ENCODE data around the gene DNAI7. TPM values are rescaled to one million over a fixed set of nuclear protein-coding genes. Genes with fewer than 3 reads are reported as not detected.
A peak's percentile ranks its signal among the peaks of the same experiment; 100 is the strongest.

Gene DNAI7
- total and polyA plus RNA-seq, 2 of the 13 experiments (the other 11 are each of a cell fraction or from before 2014, with no cell fraction given) = 0.04 to 0.25 TPM

DNA sequence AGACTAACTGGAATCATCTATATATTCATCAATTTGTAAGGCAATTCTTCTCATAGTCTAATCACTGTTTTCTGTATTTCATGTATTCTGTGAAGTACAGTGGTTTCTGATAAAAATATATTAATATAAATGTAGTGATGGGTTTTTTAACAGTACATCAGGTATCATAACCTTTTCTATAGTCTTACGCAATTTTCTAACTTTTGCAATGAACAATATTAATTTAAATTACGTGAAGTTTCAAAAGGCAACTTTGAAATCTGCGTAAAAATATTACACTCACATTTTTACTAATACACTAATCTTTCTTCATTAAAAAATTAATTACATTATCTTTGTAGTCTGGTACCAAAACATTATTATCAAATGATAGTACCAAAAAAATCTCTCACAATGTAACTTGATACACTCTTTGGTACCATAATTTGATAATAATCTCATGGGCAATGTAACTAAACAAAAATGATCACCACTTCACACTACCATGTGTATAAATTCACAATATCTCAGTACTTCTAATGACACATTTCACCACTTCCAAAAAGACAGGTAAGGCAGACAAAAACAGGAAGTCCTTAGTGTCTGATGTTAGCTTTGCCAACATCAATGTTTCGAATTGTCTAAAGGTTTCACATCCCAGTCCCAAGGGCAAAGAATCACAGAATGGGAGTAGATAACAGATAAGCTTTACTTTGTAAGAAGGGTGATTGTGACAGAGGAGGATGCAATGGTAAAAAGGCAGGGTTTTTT, 8.7 kb downstream of the DNAI7 start:
- DNase-seq (ENCODE audit: low spot score) = peak; percentile 43
- H3K27me3 ChIP-seq (ENCODE audit: control insufficient read depth in 1 of 2, insufficient read depth in 2 of 2, low read length in 2 of 2) = no peaks in the 10 kb centered on the region
- H3K9me3 ChIP-seq (ENCODE audit: low read length) = no peaks in the 10 kb centered on the region
- no peak for TF ChIP-seq MZF1 (CRISPR knock-in tag; IDR thresholded peaks at IDR 0.05; ENCODE audit: borderline replicate concordance)
- peak; percentile 45; the same call in 1 of the 2 replicates for TF ChIP-seq CEBPB (IDR thresholded peaks at IDR 0.05; ENCODE audit: borderline replicate concordance, low read depth, low read length)
- H3K79me2 ChIP-seq (ENCODE audit: insufficient read depth, low read length) = no peaks in the 10 kb centered on the region
- BruUV-seq (replicated peaks) = no TSS peak
- H3K36me3 ChIP-seq (replicated peaks in 1 of 2; ENCODE audit: control insufficient read depth in 1 of 2, insufficient read depth in 2 of 2, low read length in 2 of 2) = no peaks in the 10 kb centered on the region
- H3K27ac ChIP-seq (ENCODE audit: extremely low read length, insufficient read depth, low read length) = no peak overlapping the region
- CTCF ChIA-PET (ENCODE audit: low intra/inter-chr PET ratio, low total read pairs) = no interaction called here
- H3K4me2 ChIP-seq (ENCODE audit: low read depth, low read length) = peak overlapping the region; percentile 36; the same call in 1 of the 2 replicates
- H2AFZ ChIP-seq (ENCODE audit: low read length) = no peak overlapping the region
- POLR2A ChIA-PET = no interaction called here
- intact Hi-C loops (cut with micrococcal nuclease; ENCODE audit: unreplicated experiment) = no loop called here
- WGBS (ENCODE audit: low lambda C conversion rate) = 49% methylated on average over 4 of the region's 4 CpGs
- no peaks in the 10 kb centered on the region for H4K20me1 ChIP-seq (ENCODE audit: insufficient read depth, low read length)
- in situ Hi-C loops (cut with HindIII; ENCODE audit: extremely low pct_ligation_motif_present, low pct_unique_long_range_greater_than_20kb) = no loop called here
- FAIRE-seq = no peak
- no peak overlapping the region for H3K4me3 ChIP-seq (replicated peaks in 1 of 3; ENCODE audit: insufficient read depth in 1 of 3, low read depth in 2 of 3, low read length in 3 of 3)
- H3K9ac ChIP-seq (ENCODE audit: insufficient read depth, low read depth, low read length) = no peak overlapping the region
- H3K4me1 ChIP-seq (ENCODE audit: insufficient read depth, low read length) = peaks cover 9% of the 10 kb centered on the region
- ATAC-seq = no peak

DNA sequence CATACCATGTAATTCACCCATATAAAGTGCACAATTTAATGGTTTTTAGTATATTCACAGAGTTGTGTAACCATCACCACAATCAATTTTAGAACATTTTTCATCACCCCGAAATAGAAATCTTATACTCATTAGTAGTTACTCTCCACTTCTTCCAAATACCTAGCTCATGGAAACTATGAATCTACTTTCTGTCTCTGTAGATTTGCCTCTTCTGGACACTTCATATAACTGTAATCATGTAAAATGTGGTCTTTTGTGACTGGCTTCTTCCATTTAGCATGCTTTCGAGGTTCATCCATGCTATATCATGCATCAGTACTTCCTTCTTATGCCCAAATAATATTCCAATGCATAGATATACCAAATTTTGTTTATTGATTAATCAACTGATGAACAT, 10.8 kb downstream of the DNAI7 start:
- CTCF ChIA-PET (ENCODE audit: low intra/inter-chr PET ratio, low total read pairs) = no interaction called here
- Histone ChIP-seq H3K27me3 (ENCODE audit: control insufficient read depth in 1 of 2, insufficient read depth in 2 of 2, low read length in 2 of 2) (no peaks in the 10 kb centered on the region), H3K36me3 (replicated peaks in 1 of 2; ENCODE audit: control insufficient read depth in 1 of 2, insufficient read depth in 2 of 2, low read length in 2 of 2) (no peaks in the 10 kb centered on the region), H3K27ac (ENCODE audit: extremely low read length, insufficient read depth, low read length) (no peak overlapping the region), H2AFZ (ENCODE audit: low read length) (no peak overlapping the region), H3K4me2 (ENCODE audit: low read depth, low read length) (no peak overlapping the region), H3K9me3 (ENCODE audit: low read length) (no peaks in the 10 kb centered on the region), H3K9ac (ENCODE audit: insufficient read depth, low read depth, low read length) (no peak overlapping the region), H3K4me3 (replicated peaks in 1 of 3; ENCODE audit: insufficient read depth in 1 of 3, low read depth in 2 of 3, low read length in 3 of 3) (no peak overlapping the region), H4K20me1 (ENCODE audit: insufficient read depth, low read length) (no peaks in the 10 kb centered on the region), H3K79me2 (ENCODE audit: insufficient read depth, low read length) (no peaks in the 10 kb centered on the region), H3K4me1 (ENCODE audit: insufficient read depth, low read length) (peaks cover 9% of the 10 kb centered on the region)
- in situ Hi-C loops (cut with HindIII; ENCODE audit: extremely low pct_ligation_motif_present, low pct_unique_long_range_greater_than_20kb) (no loop called here), intact Hi-C loops (cut with micrococcal nuclease; ENCODE audit: unreplicated experiment) (no loop called here)
- POLR2A ChIA-PET = interaction anchor here (1.5 kb wide), 1 partner anchor 11 kb away, joined by 5 read pairs; the partner anchor contains the start of genes DNAI7 and ETFRF1
- no TSS peak for BruUV-seq (replicated peaks)
- no peak for ATAC-seq
- FAIRE-seq = no peak
- WGBS (ENCODE audit: low lambda C conversion rate) = 24% methylated on average over 2 of the region's 2 CpGs
- no peak for DNase-seq (ENCODE audit: low spot score)
- TF ChIP-seq THYN1 (CRISPR knock-in tag; IDR thresholded peaks at IDR 0.05; ENCODE audit: borderline replicate concordance, low read depth) = no peak
- no peak for TF ChIP-seq KDM5B (CRISPR knock-in tag; IDR thresholded peaks at IDR 0.05; ENCODE audit: borderline replicate concordance)
- TF ChIP-seq CAMTA2 (CRISPR knock-in tag; IDR thresholded peaks at IDR 0.05; ENCODE audit: borderline replicate concordance) = no peak
- TF ChIP-seq ZNF713 (CRISPR knock-in tag; IDR thresholded peaks at IDR 0.05) = no peak
- no peak for TF ChIP-seq ZNF619 (CRISPR knock-in tag; IDR thresholded peaks at IDR 0.05)
- TF ChIP-seq ZNF367 (CRISPR knock-in tag; IDR thresholded peaks at IDR 0.05; ENCODE audit: borderline replicate concordance) = no peak
- TF ChIP-seq ZNF646 (CRISPR knock-in tag; IDR thresholded peaks at IDR 0.05) = no peak
- no peak for TF ChIP-seq NR2F6 (IDR thresholded peaks at IDR 0.05)
- no peak for TF ChIP-seq NR2F6 (CRISPR knock-in tag; IDR thresholded peaks at IDR 0.05)
- no peak for TF ChIP-seq RARG (CRISPR knock-in tag; IDR thresholded peaks at IDR 0.05; ENCODE audit: low read depth)
- no peak for TF ChIP-seq HNRNPUL1 (IDR thresholded peaks at IDR 0.05; ENCODE audit: low read depth, low read length)
